Fibroblast of lung (primary cell): ENCODE data around the gene CAAP1. TPM values are rescaled to one million over a fixed set of nuclear protein-coding genes. Genes with fewer than 3 reads are reported as not detected.

Source experiments
- DNase-seq, 2 donors: peaks; one replicate each; pipeline versions ENCODE4 v3.0.0 to v3.0.0-alpha.2; 2010; ENCODE audit warnings: low read depth in 2 of 2
- H2AFZ ChIP-seq: 2 replicates; pipeline ENCODE4 v1.5.1; 2012; ENCODE audit warnings: low read length, control low read depth, inconsistent platforms
- H3K27ac ChIP-seq: 2 replicates; pipeline ENCODE4 v1.5.1; 2011; ENCODE audit warnings: low read length, control low read depth; ENCODE audit not compliant: insufficient read depth
- H3K27me3 ChIP-seq: 2 replicates; pipeline ENCODE4 v1.5.1; 2011; ENCODE audit warnings: mild to moderate bottlenecking, low read length; ENCODE audit not compliant: control insufficient read depth, insufficient read depth
- H3K36me3 ChIP-seq: 2 replicates; pipeline ENCODE4 v1.5.1; 2011; ENCODE audit warnings: low read length; ENCODE audit not compliant: control insufficient read depth, insufficient read depth
- H3K4me1 ChIP-seq: 2 replicates; pipeline ENCODE4 v1.5.1; 2011; ENCODE audit warnings: low read length; ENCODE audit not compliant: control insufficient read depth, insufficient read depth; ENCODE audit errors: extremely low read depth
- H3K4me2 ChIP-seq: 2 replicates; pipeline ENCODE4 v1.5.1; 2011; ENCODE audit warnings: low read length, control low read depth; ENCODE audit not compliant: insufficient read depth; ENCODE audit errors: extremely low read depth
- H3K4me3 ChIP-seq, 4 experiments: fragments of 200-600 bp in 1 of 4; sonication (generic) in 1 of 4; replicated peaks in 1 of 4; 2 replicates each; pipeline ENCODE4 v1.5.1; 2011 to 2016; ENCODE audit warnings: low read length in 4 of 4, low read depth in 3 of 4, mild to moderate bottlenecking in 3 of 4, control low read depth in 2 of 4, inconsistent platforms in 1 of 4, mixed read lengths in 1 of 4; ENCODE audit not compliant: insufficient read depth in 1 of 4; ENCODE audit errors: control extremely low read depth in 1 of 4
- H3K79me2 ChIP-seq: 2 replicates; pipeline ENCODE4 v1.5.1; 2012; ENCODE audit warnings: mild to moderate bottlenecking, low read length, inconsistent platforms; ENCODE audit not compliant: control insufficient read depth, insufficient read depth
- H3K9ac ChIP-seq: 2 replicates; pipeline ENCODE4 v1.5.1; 2011; ENCODE audit warnings: mild to moderate bottlenecking, low read length, control low read depth; ENCODE audit not compliant: insufficient read depth
- H3K9me3 ChIP-seq: 2 replicates; pipeline ENCODE4 v1.5.1; 2012; ENCODE audit warnings: low read depth, low read length; ENCODE audit not compliant: control insufficient read depth, insufficient read depth
- H4K20me1 ChIP-seq: 2 replicates; pipeline ENCODE4 v1.5.1; 2011; ENCODE audit warnings: low read length; ENCODE audit not compliant: control insufficient read depth, insufficient read depth; ENCODE audit errors: extremely low read depth
- EZH2 ChIP-seq: IDR thresholded peaks from 2 replicates; pipeline ENCODE4 v1.5.1; 2012; ENCODE audit warnings: low read length, control low read depth, mild to moderate bottlenecking; ENCODE audit errors: missing control alignments
- polyA plus RNA-seq, 2 donors: library from polyadenylated mRNA; depleted of rRNA in 1 of 2; stranded (reverse) in 1 of 2; unstranded in 1 of 2; fragments of >200 nt; gene quantifications; 2 replicates each; pipeline ENCODE4 v1.2.1, GENCODE V29; 2011 to 2012; ENCODE audit warnings: missing spikeins in 1 of 2
- total RNA-seq: library from RNA; depleted of rRNA; stranded (reverse); fragments of >200 nt; gene quantifications from 2 replicates; pipeline ENCODE4 v1.2.1, GENCODE V29; 2014
- TF ChIP-seq, protein P1 (sequence below), 2 donors: IDR thresholded peaks in 1 of 2; conservative IDR thresholded peaks in 1 of 2; 1 replicate in 1 of 2; 2 replicates in 1 of 2; pipeline ENCODE4 v1.5.1; 2011 to 2012; ENCODE audit warnings: low read length in 2 of 2, control low read depth in 1 of 2, inconsistent platforms in 1 of 2, low read depth in 1 of 2, mild to moderate bottlenecking in 1 of 2

The CAAP1 gene
- total and polyA plus RNA-seq, 2 donors (not counting 1 experiment from before 2014, with no cell fraction given), result 13.9 to 15.9 TPM

DNA sequence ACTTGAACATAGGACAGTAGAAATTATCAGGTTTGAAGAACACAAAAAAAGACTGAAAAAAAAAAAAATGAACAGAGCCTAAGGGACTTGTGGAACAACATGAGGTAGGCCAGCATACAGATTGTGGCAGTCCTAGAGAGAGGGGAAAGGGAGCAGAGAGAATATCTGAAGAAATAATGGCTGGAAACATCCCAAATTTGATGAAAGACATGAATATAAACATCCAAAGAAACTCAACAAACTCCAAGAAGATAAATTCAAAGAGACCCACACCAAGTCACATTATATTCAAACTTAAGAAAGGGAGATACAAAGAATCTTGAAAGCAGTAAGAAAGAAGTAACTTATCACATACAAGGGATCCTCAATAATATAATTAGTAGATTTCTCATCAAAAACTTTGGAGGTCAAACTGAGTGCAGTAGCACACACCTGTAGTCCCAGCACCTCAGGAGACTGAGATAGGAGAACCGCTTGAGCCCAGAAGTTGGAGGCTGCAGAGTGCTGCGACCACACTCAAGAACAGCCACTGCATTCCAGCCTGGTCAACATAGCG lies 45.3 kb upstream of the CAAP1 start:
- H4K20me1 ChIP-seq, result no peaks in the 10 kb centered on the region
- H3K4me1 ChIP-seq, result no peaks in the 10 kb centered on the region
- no peak overlapping the region for H3K4me3 ChIP-seq
- no peak overlapping the region for H3K9ac ChIP-seq
- TF ChIP-seq, protein P1, sequence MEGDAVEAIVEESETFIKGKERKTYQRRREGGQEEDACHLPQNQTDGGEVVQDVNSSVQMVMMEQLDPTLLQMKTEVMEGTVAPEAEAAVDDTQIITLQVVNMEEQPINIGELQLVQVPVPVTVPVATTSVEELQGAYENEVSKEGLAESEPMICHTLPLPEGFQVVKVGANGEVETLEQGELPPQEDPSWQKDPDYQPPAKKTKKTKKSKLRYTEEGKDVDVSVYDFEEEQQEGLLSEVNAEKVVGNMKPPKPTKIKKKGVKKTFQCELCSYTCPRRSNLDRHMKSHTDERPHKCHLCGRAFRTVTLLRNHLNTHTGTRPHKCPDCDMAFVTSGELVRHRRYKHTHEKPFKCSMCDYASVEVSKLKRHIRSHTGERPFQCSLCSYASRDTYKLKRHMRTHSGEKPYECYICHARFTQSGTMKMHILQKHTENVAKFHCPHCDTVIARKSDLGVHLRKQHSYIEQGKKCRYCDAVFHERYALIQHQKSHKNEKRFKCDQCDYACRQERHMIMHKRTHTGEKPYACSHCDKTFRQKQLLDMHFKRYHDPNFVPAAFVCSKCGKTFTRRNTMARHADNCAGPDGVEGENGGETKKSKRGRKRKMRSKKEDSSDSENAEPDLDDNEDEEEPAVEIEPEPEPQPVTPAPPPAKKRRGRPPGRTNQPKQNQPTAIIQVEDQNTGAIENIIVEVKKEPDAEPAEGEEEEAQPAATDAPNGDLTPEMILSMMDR (conservative IDR thresholded peaks at IDR 0.05 in 1 of 2, IDR thresholded peaks at IDR 0.05 in 1 of 2; ENCODE audit: low read depth in 1 of 2, low read length in 2 of 2), result no peak
- TF ChIP-seq EZH2, result no peak
- H3K36me3 ChIP-seq, result no peaks in the 10 kb centered on the region
- H3K27ac ChIP-seq, result no peak overlapping the region
- peaks cover 78% of the 10 kb centered on the region for H3K79me2 ChIP-seq
- no peaks in the 10 kb centered on the region for H3K9me3 ChIP-seq
- H2AFZ ChIP-seq, result no peak overlapping the region
- H3K27me3 ChIP-seq, result no peaks in the 10 kb centered on the region
- no peak for DNase-seq
- H3K4me2 ChIP-seq, result no peak overlapping the region

DNA sequence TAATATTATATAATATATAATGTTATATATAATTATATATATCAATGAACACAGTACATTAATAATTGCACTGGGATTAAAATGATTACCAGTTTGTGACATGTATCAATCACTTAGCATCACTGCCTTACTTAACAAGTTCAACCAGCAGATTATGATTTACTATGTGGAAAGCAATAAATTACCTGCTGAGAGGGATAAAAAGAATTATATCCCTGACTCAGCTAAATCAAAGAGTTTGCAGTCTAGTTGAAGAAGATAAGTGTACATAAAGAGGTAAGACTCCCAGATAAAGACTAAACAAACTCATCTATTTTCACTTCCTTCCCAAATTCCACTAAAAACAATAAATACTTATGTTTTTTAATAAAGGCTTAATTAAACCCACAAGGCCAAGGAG lies 43.2 kb upstream of the CAAP1 start:
- Histone ChIP-seq H4K20me1 (no peaks in the 10 kb centered on the region), H3K9ac (no peak overlapping the region), H3K27ac (no peak overlapping the region), H3K79me2 (peaks cover 59% of the 10 kb centered on the region), H3K4me1 (no peaks in the 10 kb centered on the region), H3K4me3 (no peak overlapping the region), H2AFZ (no peak overlapping the region), H3K9me3 (no peaks in the 10 kb centered on the region), H3K36me3 (no peaks in the 10 kb centered on the region), H3K4me2 (no peak overlapping the region), H3K27me3 (no peaks in the 10 kb centered on the region)
- DNase-seq, result no peak
- TF ChIP-seq EZH2, result no peak
- TF ChIP-seq, protein P1 (conservative IDR thresholded peaks at IDR 0.05 in 1 of 2, IDR thresholded peaks at IDR 0.05 in 1 of 2; ENCODE audit: low read depth in 1 of 2, low read length in 2 of 2), result no peak

DNA sequence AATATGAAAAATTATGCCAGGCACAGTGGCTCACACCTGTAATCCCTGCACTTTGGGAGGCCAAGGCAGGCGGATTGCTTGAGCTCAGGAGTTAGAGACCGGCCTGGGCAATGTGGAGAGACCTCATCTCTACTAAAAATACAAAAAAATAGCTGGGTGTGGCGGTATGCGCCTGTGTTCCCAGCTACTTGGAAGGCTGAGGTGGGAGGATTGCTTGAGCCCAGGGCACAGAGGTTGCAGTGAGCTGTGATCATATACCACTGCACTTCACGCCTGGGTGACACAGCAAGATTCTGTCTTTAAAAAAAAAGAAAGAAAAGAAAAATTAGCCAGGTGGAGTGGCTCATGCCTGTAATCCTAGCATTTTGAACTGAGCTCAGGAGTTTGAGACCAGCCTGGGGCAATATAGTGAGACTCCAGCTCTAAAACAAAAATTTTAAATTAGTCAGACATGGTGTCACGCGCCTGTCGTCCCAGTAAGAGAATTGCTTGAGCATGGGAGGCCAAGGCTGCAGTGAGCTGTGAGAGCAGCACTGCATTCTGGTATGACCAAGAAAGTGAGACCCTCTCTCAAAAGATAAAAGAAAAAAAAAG lies 36.4 kb upstream of the CAAP1 start:
- Histone ChIP-seq H3K27ac (no peak overlapping the region), H3K4me1 (no peaks in the 10 kb centered on the region), H4K20me1 (no peaks in the 10 kb centered on the region), H3K79me2 (peaks cover 4% of the 10 kb centered on the region), H3K9me3 (no peaks in the 10 kb centered on the region), H3K27me3 (no peaks in the 10 kb centered on the region), H3K4me3 (no peak overlapping the region), H3K36me3 (peaks cover 11% of the 10 kb centered on the region), H3K4me2 (no peak overlapping the region), H3K9ac (no peak overlapping the region), H2AFZ (no peak overlapping the region)
- no peak for DNase-seq
- no peak for TF ChIP-seq EZH2
- TF ChIP-seq, protein P1 (conservative IDR thresholded peaks at IDR 0.05 in 1 of 2, IDR thresholded peaks at IDR 0.05 in 1 of 2; ENCODE audit: low read depth in 1 of 2, low read length in 2 of 2), result no peak
